Activated T-cell treated with anti-CD3 and anti-CD28 coated beads, Interleukin-2, amount 50 U/mL, for 72 hours (primary cell): ENCODE results near the gene AMFR. TPM values are rescaled to one million over a fixed set of nuclear protein-coding genes. Genes with fewer than 3 reads are reported as not detected.

ENCODE experiments used
- ATAC-seq, 2 donors: fragments of 150-1000 bp; cut with Tn5 transposase; replicated peaks in 1 of 2; 2 replicates each; pipeline ENCODE4 v1.10.0; 2021; ENCODE audit warnings: moderate library complexity in 2 of 2, mild to moderate bottlenecking in 1 of 2
- DNase-seq, 2 donors: peaks; one replicate each; pipeline ENCODE4 v3.0.0; 2021 to 2022; ENCODE audit warnings: mixed read lengths in 1 of 2
- H3K27ac Mint-ChIP-seq: one replicate; pipeline ENCODE4 v1.8.0; 2022; ENCODE audit warnings: mild to moderate bottlenecking, moderate library complexity, mixed read lengths
- H3K27me3 Mint-ChIP-seq: one replicate; pipeline ENCODE4 v1.8.0; 2022; ENCODE audit warnings: low read depth, mixed read lengths
- H3K36me3 Mint-ChIP-seq, 2 donors: one replicate each; pipeline ENCODE4 v1.8.0; 2022; ENCODE audit warnings: mixed read lengths in 2 of 2, mild to moderate bottlenecking in 1 of 2; ENCODE audit not compliant: insufficient read depth in 2 of 2
- H3K4me1 Mint-ChIP-seq: one replicate; pipeline ENCODE4 v1.8.0; 2022; ENCODE audit warnings: low read depth, mixed read lengths
- H3K4me3 Mint-ChIP-seq, 2 donors: one replicate each; pipeline ENCODE4 v1.8.0; 2022; ENCODE audit warnings: mild to moderate bottlenecking in 2 of 2, mixed read lengths in 2 of 2, moderate library complexity in 2 of 2
- H3K9me3 Mint-ChIP-seq, 2 donors: one replicate each; pipeline ENCODE4 v1.8.0; 2022; ENCODE audit warnings: mixed read lengths in 2 of 2
- total RNA-seq, 2 donors: library from RNA; stranded (reverse); gene quantifications; one replicate each; pipeline ENCODE4 v1.2.3, GENCODE V29; 2022

Gene AMFR
- total RNA-seq, 2 donors from 2014 or later: 70.1 to 75.0 TPM

DNA sequence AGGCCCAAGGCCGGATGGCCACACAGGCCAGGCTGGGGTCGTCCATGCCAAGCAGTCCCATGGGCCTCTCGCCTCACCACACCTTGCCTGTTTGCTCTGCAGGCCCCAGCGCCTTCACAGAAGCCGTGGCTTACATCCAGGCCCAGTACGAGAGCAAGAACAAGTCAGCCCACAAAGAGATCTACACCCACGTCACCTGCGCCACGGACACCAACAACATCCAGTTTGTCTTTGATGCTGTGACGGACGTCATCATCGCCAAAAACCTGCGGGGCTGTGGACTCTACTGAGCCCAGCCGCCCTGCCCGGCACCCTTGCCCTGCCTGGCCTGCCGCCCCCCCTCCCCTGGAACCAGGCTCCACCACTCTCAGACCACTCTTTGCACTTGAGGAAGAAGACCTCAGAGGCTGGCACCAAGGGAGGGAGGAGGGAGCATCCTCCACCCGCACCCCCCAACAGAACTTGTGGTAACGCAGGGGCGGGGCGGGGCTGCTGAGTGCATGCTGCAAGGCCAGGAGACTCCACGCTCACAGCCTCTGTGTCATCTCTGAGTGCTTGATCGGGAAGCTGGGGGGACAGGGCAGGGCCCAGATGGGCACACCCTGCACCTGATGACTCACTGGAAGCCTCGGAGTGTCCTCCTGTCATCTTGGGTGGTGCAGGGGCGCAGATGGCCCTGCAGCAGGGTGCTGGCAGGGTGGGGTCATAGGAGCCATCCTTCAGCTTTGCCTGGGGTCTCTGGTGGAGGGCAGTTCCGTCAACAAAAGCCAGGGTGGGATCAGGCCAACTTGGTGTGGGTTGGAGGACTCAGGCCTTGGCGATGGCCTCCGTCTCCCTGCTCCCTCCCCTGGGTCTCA is 81.5 kb downstream of the AMFR start:
- no peaks in the 10 kb centered on the region for H3K27me3 Mint-ChIP-seq
- no peaks in the 10 kb centered on the region for H3K36me3 Mint-ChIP-seq
- H3K4me1 Mint-ChIP-seq: no peaks in the 10 kb centered on the region
- no peak overlapping the region for H3K4me3 Mint-ChIP-seq
- H3K27ac Mint-ChIP-seq: no peak overlapping the region
- H3K9me3 Mint-ChIP-seq: no peaks in the 10 kb centered on the region
- DNase-seq: no peak
- ATAC-seq: no peak

DNA sequence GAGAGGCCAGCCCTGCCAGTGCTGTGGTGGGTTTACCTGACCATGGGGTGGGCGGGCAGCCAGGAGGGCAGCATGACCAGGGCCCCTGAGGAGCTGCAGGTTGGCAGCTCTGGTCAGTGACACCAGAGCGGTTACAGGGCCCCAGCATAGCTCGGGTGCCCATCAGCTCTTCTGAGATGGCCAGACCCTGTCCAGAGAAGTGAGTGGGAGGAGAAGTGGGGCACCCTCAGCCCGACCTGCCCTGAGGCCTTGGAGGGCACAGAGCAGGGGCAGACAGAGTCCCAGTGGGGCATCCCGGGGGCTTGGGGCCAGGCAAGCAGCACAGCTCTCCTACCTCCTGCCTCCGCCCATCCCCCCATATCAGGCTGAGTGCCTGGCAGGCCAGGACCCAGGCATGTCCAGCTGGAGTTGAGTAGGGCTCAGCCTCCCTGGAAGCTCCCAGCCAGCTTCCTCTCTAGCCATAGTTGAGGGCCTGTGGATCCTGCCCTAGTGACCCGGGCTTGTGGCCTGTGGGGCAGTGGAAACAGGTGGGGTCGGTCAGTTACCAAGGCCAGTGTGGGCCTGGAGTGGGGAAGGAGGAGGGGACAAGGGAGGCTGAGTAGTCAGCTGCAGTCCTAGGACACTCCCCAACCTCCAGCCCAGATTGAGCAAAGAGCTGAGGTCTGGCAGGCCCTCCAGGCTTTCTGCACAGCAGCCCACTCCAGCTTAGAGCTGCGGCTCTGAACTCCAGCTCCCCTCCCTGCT is 83.5 kb downstream of the AMFR start:
- H3K4me1 Mint-ChIP-seq: no peaks in the 10 kb centered on the region
- no peaks in the 10 kb centered on the region for H3K27me3 Mint-ChIP-seq
- H3K4me3 Mint-ChIP-seq: no peak overlapping the region
- ATAC-seq (no peak), DNase-seq (no peak)
- no peaks in the 10 kb centered on the region for H3K9me3 Mint-ChIP-seq
- H3K36me3 Mint-ChIP-seq: no peaks in the 10 kb centered on the region
- H3K27ac Mint-ChIP-seq: no peak overlapping the region

DNA sequence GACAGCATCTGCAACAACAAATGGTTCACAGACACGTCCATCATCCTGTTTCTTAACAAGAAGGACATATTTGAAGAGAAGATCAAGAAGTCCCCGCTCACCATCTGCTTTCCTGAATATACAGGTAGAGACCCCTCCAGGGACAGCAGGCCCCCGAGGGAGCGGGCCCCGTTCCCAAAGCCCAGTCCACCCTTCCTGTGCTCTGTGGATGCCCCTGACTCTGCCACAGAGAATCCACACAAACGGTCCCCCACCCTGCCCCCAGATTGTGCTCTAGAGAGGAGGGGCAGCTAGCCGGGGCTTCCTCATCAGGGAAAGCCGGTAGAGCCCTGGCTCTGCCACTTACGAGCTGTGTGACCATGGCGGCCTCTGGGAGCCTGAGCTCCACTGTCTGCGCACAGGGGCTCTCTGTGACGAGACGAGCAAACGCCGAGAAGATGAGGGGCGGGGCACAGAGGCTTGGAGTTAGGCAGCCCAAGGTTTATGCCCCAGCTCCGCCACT is 84.4 kb downstream of the AMFR start:
- ATAC-seq: no peak
- Mint-ChIP-seq H3K4me1 (no peaks in the 10 kb centered on the region), H3K27me3 (no peaks in the 10 kb centered on the region), H3K9me3 (no peaks in the 10 kb centered on the region), H3K36me3 (no peaks in the 10 kb centered on the region), H3K27ac (no peak overlapping the region), H3K4me3 (no peak overlapping the region)
- DNase-seq: no peak

DNA sequence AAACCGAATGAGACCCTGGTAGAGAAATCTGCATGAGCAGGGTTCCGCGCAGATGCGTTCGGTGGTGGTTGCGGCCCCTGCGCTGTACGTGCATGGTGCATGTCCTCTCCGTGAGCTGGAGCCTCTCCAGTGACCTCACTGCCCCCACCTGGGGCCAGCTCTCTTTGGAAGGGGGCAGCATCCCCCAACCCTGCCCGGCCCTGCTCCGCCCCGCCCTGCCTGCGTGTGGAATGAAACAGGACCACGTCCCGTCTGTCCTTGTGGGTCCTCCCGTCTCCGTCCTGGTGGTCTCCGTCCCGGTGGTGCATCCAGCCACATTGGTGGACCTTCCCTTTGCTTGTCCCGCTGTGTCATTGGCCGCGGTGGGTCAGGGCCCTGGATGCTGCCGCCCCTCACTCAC is 84.9 kb downstream of the AMFR start:
- H3K4me3 Mint-ChIP-seq: no peak overlapping the region
- H3K27ac Mint-ChIP-seq: no peak overlapping the region
- H3K36me3 Mint-ChIP-seq: no peaks in the 10 kb centered on the region
- DNase-seq: no peak
- H3K4me1 Mint-ChIP-seq: no peaks in the 10 kb centered on the region
- no peaks in the 10 kb centered on the region for H3K27me3 Mint-ChIP-seq
- no peaks in the 10 kb centered on the region for H3K9me3 Mint-ChIP-seq
- ATAC-seq: no peak

DNA sequence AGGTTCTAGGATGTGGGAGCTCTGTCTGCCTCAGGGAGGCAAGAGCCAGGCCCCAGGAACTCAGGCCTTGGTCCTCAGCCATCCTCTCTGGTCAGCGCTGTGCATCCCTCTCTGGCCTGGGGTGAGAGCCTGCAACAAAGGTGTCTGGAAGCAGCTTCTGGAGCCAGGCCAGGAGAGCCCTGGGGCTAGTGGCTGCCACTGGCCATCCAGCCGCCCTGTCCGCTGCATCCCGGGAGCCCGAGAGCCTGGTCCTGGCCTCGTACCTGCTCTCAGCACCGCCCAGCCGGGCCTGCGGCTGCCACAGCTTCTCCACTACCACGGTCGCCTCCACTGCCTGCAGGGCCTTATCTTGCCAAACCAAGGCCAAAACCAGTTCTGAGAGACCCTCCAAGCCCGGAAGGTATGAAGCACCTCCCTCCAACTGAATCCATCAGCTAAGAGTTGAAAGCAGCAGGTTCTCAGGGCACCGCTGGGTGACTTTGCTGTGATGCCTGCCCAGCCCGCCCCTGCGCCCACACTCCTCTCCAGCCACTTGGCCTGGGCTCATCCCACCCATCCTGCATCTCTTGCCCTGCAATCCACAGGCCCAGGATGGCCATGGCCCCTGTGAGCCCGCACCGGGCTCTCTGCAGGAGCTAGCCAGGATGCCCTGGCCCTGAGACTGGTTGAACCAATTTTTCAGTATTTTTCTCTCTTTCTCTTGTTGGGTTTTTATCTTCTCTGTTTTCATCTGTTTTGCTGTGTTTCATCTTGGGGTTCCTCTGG is 85.7 kb downstream of the AMFR start:
- Mint-ChIP-seq H3K36me3 (no peaks in the 10 kb centered on the region), H3K27me3 (no peaks in the 10 kb centered on the region), H3K27ac (no peak overlapping the region), H3K4me3 (no peak overlapping the region), H3K4me1 (no peaks in the 10 kb centered on the region), H3K9me3 (no peaks in the 10 kb centered on the region)
- DNase-seq: no peak
- ATAC-seq: no peak

DNA sequence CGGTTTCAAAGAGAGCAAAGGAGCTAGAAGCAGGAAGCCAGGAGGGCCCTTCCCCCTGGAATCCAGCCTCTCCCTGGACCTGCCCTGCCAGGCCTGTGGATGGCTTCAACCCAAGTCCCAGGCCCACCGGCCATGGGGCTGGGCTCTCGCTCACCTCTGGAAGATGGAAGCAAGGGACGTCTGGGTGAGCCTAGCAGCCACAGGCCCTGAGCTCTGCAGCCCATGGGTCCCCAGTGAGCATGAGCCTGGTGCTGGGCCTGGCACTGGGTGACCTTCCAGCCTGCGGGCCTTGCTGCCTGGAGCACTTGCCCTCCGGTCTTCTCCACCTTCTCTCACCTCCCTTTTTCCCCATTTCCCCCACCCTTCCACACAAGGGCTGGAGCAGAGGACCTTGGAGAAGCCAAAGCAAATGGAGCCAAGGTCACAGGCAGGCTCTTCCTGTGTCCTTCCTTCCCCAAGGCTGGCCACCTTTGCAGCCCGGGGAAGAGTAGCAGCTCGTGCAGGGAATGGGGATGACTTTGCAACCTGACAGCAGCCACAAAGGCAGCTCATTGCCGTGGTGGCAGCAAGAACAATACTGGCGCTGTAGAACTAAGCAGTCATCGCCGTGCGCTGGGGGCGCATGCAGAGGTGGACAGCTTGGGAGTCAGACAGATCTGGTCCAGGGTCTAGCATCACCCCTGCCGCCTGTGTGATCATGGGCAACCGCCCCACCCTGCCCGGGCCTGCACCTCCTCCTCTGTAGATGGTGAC is 86.6 kb downstream of the AMFR start:
- no peak for ATAC-seq
- no peaks in the 10 kb centered on the region for H3K27me3 Mint-ChIP-seq
- DNase-seq: no peak
- no peaks in the 10 kb centered on the region for H3K9me3 Mint-ChIP-seq
- H3K4me3 Mint-ChIP-seq: no peak overlapping the region
- no peaks in the 10 kb centered on the region for H3K36me3 Mint-ChIP-seq
- no peak overlapping the region for H3K27ac Mint-ChIP-seq
- no peaks in the 10 kb centered on the region for H3K4me1 Mint-ChIP-seq

DNA sequence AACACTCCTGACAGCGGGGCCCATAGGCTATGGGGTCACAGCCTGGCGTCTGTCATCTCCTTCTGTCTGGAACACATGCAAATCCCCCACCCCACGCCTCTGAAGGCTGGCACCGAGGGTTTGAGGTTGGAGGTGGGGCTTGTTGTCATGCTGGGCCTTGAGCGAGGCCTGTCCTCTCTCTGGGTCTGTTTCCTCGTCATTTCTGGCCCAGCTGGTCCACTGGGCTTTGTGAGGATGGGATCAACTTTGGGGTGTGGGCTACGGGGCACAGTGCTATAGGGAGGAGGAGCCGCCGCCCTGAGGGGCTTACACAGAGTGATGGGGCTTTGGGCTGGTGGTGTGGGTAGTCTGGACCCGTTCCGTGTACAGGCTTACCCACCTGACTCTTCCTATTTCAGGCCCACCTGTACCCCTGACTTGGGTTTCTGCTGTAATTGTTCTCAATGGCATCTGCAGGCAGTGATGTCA is 87.5 kb downstream of the AMFR start:
- Mint-ChIP-seq H3K27me3 (no peaks in the 10 kb centered on the region), H3K36me3 (no peaks in the 10 kb centered on the region), H3K4me1 (no peaks in the 10 kb centered on the region), H3K9me3 (no peaks in the 10 kb centered on the region), H3K27ac (no peak overlapping the region), H3K4me3 (no peak overlapping the region)
- DNase-seq (no peak), ATAC-seq (no peak)

DNA sequence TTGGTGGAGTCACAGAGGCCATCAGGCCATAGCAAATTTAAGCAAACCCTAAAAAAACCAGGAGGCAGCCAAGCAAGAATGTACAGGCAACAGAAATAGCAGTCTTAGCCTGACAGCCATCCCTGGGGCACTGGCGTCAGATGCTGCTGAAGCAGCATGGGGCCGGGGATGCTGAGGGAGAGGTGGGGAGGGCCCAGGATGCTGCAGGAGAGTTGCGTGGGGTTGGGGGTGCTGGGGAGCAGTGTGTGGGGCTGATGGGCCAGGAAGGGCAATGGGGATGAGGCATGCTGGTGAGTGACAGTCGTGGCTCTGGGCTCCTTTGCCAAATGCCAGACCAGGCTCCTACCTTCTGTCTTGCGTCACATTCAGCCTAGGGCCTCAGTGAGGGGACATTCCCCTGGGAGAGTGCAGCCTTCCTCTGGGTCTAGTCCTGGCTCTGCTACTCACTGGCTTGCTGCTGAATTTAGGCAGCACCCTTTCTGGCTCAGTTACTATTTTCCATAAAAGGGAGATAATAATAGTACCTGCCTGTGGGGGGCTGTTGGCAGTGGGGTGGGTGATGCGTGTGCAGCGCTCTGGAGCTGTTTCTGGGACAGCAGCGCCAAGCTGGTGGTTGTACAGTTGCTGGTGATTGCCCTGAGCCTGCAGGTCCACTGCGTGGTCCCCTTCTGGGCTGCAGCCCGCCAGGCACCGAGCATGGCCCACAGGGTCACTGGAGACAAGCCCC is 88.1 kb downstream of the AMFR start:
- H3K27me3 Mint-ChIP-seq: no peaks in the 10 kb centered on the region
- no peaks in the 10 kb centered on the region for H3K4me1 Mint-ChIP-seq
- no peaks in the 10 kb centered on the region for H3K9me3 Mint-ChIP-seq
- H3K27ac Mint-ChIP-seq: no peak overlapping the region
- ATAC-seq: no peak
- H3K36me3 Mint-ChIP-seq: no peaks in the 10 kb centered on the region
- no peak overlapping the region for H3K4me3 Mint-ChIP-seq
- no peak for DNase-seq

DNA sequence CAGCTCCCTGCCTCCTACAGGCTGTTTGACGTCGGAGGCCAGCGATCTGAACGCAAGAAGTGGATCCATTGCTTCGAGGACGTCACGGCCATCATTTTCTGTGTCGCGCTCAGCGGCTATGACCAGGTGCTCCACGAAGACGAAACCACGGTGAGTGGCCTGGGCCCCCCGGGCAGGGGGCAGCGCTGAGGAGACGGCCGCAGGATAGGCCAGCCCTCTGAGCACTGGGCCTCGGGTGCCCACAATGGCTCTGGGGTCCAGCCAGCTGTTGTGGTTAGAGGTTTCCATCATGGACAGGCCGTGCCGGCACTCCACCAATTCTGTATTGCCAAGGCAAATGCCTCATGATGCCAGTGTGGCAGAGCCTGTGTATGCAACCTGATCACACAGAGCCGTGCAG is 88.6 kb downstream of the AMFR start:
- no peaks in the 10 kb centered on the region for H3K27me3 Mint-ChIP-seq
- DNase-seq: no peak
- no peak for ATAC-seq
- no peaks in the 10 kb centered on the region for H3K4me1 Mint-ChIP-seq
- H3K9me3 Mint-ChIP-seq: no peaks in the 10 kb centered on the region
- no peak overlapping the region for H3K27ac Mint-ChIP-seq
- H3K36me3 Mint-ChIP-seq: no peaks in the 10 kb centered on the region
- no peak overlapping the region for H3K4me3 Mint-ChIP-seq

DNA sequence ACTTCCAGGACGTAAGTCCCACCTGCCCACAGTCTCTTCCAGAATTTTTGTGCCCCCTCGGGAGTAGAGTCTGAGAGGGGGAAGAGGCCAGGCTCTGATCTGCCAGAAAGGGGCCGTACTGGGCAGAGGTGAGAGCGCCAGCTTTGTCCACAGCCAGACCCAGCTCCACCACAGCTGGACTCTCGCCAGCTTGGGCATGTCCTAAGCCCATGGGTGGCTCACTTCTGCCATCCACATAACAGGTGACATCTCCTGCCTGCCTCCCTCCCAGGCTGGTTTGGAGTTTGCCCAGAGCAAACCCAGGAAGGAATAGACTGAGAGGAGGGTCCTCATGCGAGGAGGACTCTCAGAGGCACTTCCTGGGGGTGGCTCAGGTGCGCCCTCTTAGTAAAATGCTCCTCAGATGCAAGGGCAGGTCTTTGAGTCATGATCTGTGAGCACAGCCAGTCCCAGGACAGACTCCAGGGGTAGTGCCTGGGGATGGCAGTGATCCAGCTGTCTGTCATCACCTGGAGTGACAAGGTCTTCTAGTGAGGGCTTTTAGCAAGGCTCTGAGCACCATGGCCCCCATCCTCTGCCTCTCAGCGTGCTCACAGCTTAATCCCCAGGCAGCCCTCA is 89.2 kb downstream of the AMFR start:
- ATAC-seq: no peak
- H3K27me3 Mint-ChIP-seq: no peaks in the 10 kb centered on the region
- no peak overlapping the region for H3K27ac Mint-ChIP-seq
- DNase-seq: no peak
- no peaks in the 10 kb centered on the region for H3K36me3 Mint-ChIP-seq
- no peaks in the 10 kb centered on the region for H3K4me1 Mint-ChIP-seq
- no peak overlapping the region for H3K4me3 Mint-ChIP-seq
- no peaks in the 10 kb centered on the region for H3K9me3 Mint-ChIP-seq

DNA sequence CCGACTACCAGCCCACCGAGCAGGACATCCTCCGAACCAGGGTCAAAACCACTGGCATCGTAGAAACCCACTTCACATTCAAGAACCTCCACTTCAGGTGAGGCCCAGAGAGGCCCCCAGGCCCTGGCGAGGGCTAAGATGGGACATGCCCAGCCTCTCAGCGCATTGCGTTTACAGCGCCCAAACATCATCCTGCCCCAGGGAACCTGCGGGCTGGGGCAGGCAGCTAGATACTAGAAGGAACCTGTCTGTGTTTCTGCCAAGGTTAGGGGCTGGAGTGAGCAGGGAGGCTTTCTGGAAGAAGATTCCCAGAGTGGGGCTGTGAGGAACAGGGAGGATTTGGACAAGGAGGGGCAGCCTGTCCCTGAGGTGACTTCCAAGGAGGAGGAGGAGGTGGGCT is 90.6 kb downstream of the AMFR start:
- ATAC-seq (no peak), DNase-seq (no peak)
- no peaks in the 10 kb centered on the region for H3K9me3 Mint-ChIP-seq
- H3K4me3 Mint-ChIP-seq: no peak overlapping the region
- no peaks in the 10 kb centered on the region for H3K4me1 Mint-ChIP-seq
- no peaks in the 10 kb centered on the region for H3K36me3 Mint-ChIP-seq
- no peaks in the 10 kb centered on the region for H3K27me3 Mint-ChIP-seq
- H3K27ac Mint-ChIP-seq: no peak overlapping the region
